Stimulated activated CD8-positive, alpha-beta memory T cell treated with anti-CD3 and anti-CD28 coated beads, Interleukin-15, amount 100 ng/mL, for 1 hour (primary cell): ENCODE measurements around the gene AK6.
"Not testable (repeated sequence)": the region's sequence is repeated elsewhere in the genome, so short reads cannot be mapped to it uniquely, and the experiment has no call there.

Experiments used
- DNase-seq: peaks from one replicate; pipeline ENCODE4 v3.0.0-alpha.2; 2020; ENCODE audit warnings: low read depth

AK6 gene

GRCh38 chr5:69369340-69370121, at the start of gene AK6, which contains the start of the genes RAD17 and TAF9:
AK6 (minus strand) TSS chr5:69369520; CDS start chr5:69369490, 30 bp downstream.
RAD17 (plus strand) TSS chr5:69369818; CDS start chr5:69372209, 2,391 bp downstream.
TAF9 (minus strand) TSS chr5:69369520; CDS start chr5:69365737, 3,783 bp downstream.
- peak; percentile 82 for DNase-seq

GRCh38 chr5:69418554-69418953, 49.2 kb upstream of the AK6 start:
- DNase-seq: no peak

GRCh38 chr5:69416699-69417098, 47.4 kb upstream of the AK6 start:
- no peak for DNase-seq

- no peak for DNase-seq
These were observed 46.9 kb upstream of the AK6 start for GRCh38 chr5:69416180-69416579.

- no peak for DNase-seq
These were observed 46.3 kb upstream of the AK6 start for GRCh38 chr5:69415584-69415958.

- peak; percentile 20 for DNase-seq
These were observed 45.7 kb upstream of the AK6 start, which contains the start of gene MARVELD2 for GRCh38 chr5:69414885-69415583. MARVELD2 (plus strand) TSS chr5:69415116; CDS start chr5:69419386, 4,270 bp downstream.

- DNase-seq: no peak
These were observed 35.5 kb upstream of the AK6 start for GRCh38 chr5:69404659-69405330.

- DNase-seq: no peak
These were observed 9.1 kb upstream of the AK6 start for GRCh38 chr5:69378376-69378775.

- DNase-seq: no peak
These were observed 5.7 kb upstream of the AK6 start for GRCh38 chr5:69374911-69375446.

GRCh38 chr5:69372394-69372793, 3.1 kb upstream of the AK6 start:
- DNase-seq: no peak

- not testable (repeated sequence) for DNase-seq
These were observed 1.0 kb upstream of the AK6 start for GRCh38 chr5:69370335-69370734.

- no peak for DNase-seq
These were observed 621 bp downstream of the AK6 start for GRCh38 chr5:69368458-69369339.

- DNase-seq: no peak
These were observed 1.5 kb downstream of the AK6 start for GRCh38 chr5:69367697-69368279.

- DNase-seq: no peak
These were observed 4.5 kb downstream of the AK6 start for GRCh38 chr5:69364850-69365249.

GRCh38 chr5:69364414-69364813, 4.9 kb downstream of the AK6 start:
- DNase-seq: no peak

- no peak for DNase-seq
These were observed 8.9 kb downstream of the AK6 start for GRCh38 chr5:69360442-69360841.

GRCh38 chr5:69359699-69360098, 9.6 kb downstream of the AK6 start:
- DNase-seq: no peak

GRCh38 chr5:69350664-69351063, 18.7 kb downstream of the AK6 start:
- DNase-seq: no peak

GRCh38 chr5:69343083-69343482, 26.2 kb downstream of the AK6 start:
- no peak for DNase-seq

- DNase-seq: no peak
These were observed 27.7 kb downstream of the AK6 start for GRCh38 chr5:69341520-69342161.
